ENCODE measurements around the gene EEA1. TPM values are rescaled to one million over a fixed set of nuclear protein-coding genes. Genes with fewer than 3 reads are reported as not detected.
"Not testable (repeated sequence)": the region's sequence is repeated elsewhere in the genome, so short reads cannot be mapped to it uniquely, and the experiment has no call there.

The EEA1 gene
- polyA plus RNA-seq, 12 donors: 22.7 to 32.2 (median 25.5) TPM; not detected in 1

GRCh38 chr12:92753976-92754885 lies 174.9 kb downstream of the EEA1 start:
- DNase-seq: no peak

GRCh38 chr12:92749691-92750090 lies 179.4 kb downstream of the EEA1 start:
- not testable (repeated sequence) for DNase-seq

GRCh38 chr12:92747151-92747550 lies 181.9 kb downstream of the EEA1 start:
- DNase-seq: no peak

GRCh38 chr12:92745856-92746550 lies 183.1 kb downstream of the EEA1 start:
- peak; percentile 92 for DNase-seq

- no peak for DNase-seq
Observed at GRCh38 chr12:92743026-92743425, 186.1 kb downstream of the EEA1 start.

GRCh38 chr12:92740411-92740810 lies 188.7 kb downstream of the EEA1 start:
- no peak for DNase-seq

GRCh38 chr12:92739113-92739512 lies 190.0 kb downstream of the EEA1 start:
- DNase-seq: no peak

- DNase-seq: no peak
Observed at GRCh38 chr12:92737855-92738850, 190.9 kb downstream of the EEA1 start.

GRCh38 chr12:92736605-92737004 lies 192.5 kb downstream of the EEA1 start:
- no peak for DNase-seq

GRCh38 chr12:92735131-92735721 lies 193.9 kb downstream of the EEA1 start:
- DNase-seq: peak; percentile 80

- DNase-seq: no peak
Observed at GRCh38 chr12:92733661-92734060, 195.4 kb downstream of the EEA1 start.

- DNase-seq: no peak
Observed at GRCh38 chr12:92733181-92733580, 195.9 kb downstream of the EEA1 start.

GRCh38 chr12:92732716-92733115 lies 196.4 kb downstream of the EEA1 start:
- no peak for DNase-seq

- no peak for DNase-seq
Observed at GRCh38 chr12:92732216-92732615, 196.9 kb downstream of the EEA1 start.

- no peak for DNase-seq
Observed at GRCh38 chr12:92730758-92731157, 198.3 kb downstream of the EEA1 start.

- DNase-seq: no peak
Observed at GRCh38 chr12:92729773-92730305, 199.3 kb downstream of the EEA1 start.

- DNase-seq: no peak
Observed at GRCh38 chr12:92726850-92727249, 202.2 kb downstream of the EEA1 start.

GRCh38 chr12:92722897-92723296 lies 206.2 kb downstream of the EEA1 start:
- DNase-seq: no peak

- no peak for DNase-seq
Observed at GRCh38 chr12:92721656-92722055, 207.4 kb downstream of the EEA1 start.

GRCh38 chr12:92721130-92721529 lies 208.0 kb downstream of the EEA1 start:
- DNase-seq: no peak

All from muscle of arm (tissue), 12 donors.